Nephron progenitor cell (in vitro differentiated cells): ENCODE results near the gene EML3.
"Not testable (repeated sequence)": the region's sequence is repeated elsewhere in the genome, so short reads cannot be mapped to it uniquely, and the experiment has no call there.

ENCODE experiments used
- DNase-seq: peaks from one replicate; pipeline ENCODE4 v3.0.0; 2021
- H3K27ac Mint-ChIP-seq: 2 replicates; pipeline ENCODE4 v1.8.0; 2021; ENCODE audit warnings: mild to moderate bottlenecking, moderate library complexity, mixed read lengths
- H3K27me3 Mint-ChIP-seq: 2 replicates; pipeline ENCODE4 v1.8.0; 2021; ENCODE audit warnings: mild to moderate bottlenecking, low read depth, mixed read lengths; ENCODE audit not compliant: poor library complexity
- H3K36me3 Mint-ChIP-seq: 2 replicates; pipeline ENCODE4 v1.8.0; 2021; ENCODE audit warnings: low read depth, mixed read lengths
- H3K4me1 Mint-ChIP-seq: 2 replicates; pipeline ENCODE4 v1.8.0; 2021; ENCODE audit warnings: mixed read lengths
- H3K4me3 Mint-ChIP-seq: 2 replicates; pipeline ENCODE4 v1.8.0; 2021; ENCODE audit warnings: mild to moderate bottlenecking, moderate library complexity, mixed read lengths
- H3K9me3 Mint-ChIP-seq: 2 replicates; pipeline ENCODE4 v1.8.0; 2021; ENCODE audit warnings: mild to moderate bottlenecking, moderate library complexity, mixed read lengths
- CTCF ChIP-seq: fragments of 200-600 bp; sonication (generic); IDR thresholded peaks from 2 replicates; pipeline ENCODE4 v1.5.0; 2021; ENCODE audit warnings: antibody characterized with exemption

Gene EML3

DNA sequence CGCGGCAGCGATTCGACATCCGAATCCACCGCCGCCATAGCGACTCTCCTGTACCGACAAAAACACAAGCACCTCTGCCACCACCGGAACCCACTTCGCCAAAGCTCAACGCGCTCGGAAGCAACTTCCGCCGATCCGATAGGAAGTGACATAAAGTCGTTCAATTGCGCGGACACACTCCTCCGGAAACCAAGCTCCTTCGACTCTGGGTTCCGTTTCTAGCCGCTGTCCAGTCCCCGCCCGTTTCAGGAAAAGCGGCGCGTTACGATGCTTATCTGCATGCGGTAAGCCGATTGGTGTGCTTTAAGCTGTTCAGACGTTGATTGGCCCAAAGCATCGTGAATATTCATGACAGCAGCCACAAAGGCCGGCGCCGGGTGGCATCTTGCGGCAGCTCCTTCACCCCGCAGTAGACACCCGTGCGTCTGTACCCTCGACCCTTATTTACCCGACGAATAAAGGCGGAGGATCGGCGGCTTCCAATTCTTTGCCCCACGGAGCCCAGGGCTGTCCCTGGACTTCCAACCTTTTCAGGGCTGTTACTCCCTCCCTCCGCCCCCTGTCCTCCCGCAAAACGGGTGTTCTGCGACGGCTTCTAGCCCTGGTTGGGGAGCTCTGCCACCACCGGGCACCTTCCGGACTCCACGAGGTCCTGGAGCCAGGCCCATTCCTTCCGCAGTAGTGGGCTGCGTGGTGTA lies 21.0 kb downstream of the EML3 start, which contains the start of gene TUT1:
TUT1 (minus strand) TSS at position 76 of the 698 bp plus-strand sequence; CDS start at position 38, 38 bp downstream.
- peaks cover 39% of the 10 kb centered on the region for H3K4me1 Mint-ChIP-seq
- peak within 1 kb of the TSS; percentile 99 for H3K4me3 Mint-ChIP-seq
- peaks cover 32% of the 10 kb centered on the region for H3K36me3 Mint-ChIP-seq
- peak within 1 kb of the TSS; percentile 98 for H3K27ac Mint-ChIP-seq
- no peak for TF ChIP-seq CTCF
- peak; percentile 91 for DNase-seq
- no peaks in the 10 kb centered on the region for H3K27me3 Mint-ChIP-seq
- no peaks in the 10 kb centered on the region for H3K9me3 Mint-ChIP-seq

DNA sequence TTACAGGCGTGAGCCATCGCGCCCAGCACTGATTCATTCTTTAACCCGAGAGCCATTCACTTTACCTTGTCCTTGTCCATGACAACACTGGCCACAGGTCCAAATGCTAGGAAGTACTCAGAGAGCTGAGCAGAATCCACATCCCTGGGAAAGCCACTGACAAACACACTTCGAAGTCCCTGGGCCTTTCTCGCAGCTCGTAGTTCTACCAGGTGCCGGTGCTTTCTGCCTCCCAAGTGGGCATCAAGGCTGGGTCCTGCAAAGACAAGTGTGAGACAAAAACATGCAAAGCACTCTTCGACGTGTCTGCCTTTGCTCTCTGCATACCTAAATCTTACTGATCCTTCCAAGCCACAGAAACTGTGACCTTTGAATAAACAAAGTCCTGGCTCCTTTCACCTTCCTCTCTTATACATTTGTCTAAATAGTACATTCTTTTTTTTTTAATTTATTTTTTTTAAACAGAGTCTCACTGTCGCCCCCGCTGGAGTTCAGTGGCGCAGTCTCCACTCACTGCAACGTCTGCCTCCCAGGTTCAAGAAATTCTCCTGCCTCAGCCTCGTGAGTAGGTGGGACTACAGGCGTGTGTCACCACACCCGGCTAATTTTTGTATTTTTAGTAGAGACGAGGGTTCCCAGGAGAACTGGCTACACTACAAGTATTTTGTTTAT lies 23.5 kb downstream of the EML3 start:
- Mint-ChIP-seq H3K4me1 (peaks cover 39% of the 10 kb centered on the region), H3K27me3 (no peaks in the 10 kb centered on the region), H3K36me3 (peaks cover 23% of the 10 kb centered on the region), H3K9me3 (no peaks in the 10 kb centered on the region), H3K27ac (no peak overlapping the region), H3K4me3 (peak overlapping the region; percentile 99)
- TF ChIP-seq CTCF = peak; percentile 31
- DNase-seq = no peak

- not testable (repeated sequence) for DNase-seq, H3K27me3 Mint-ChIP-seq, H3K4me3 Mint-ChIP-seq, H3K27ac Mint-ChIP-seq, H3K9me3 Mint-ChIP-seq, H3K4me1 Mint-ChIP-seq
- peaks cover 44% of the 10 kb centered on the region for H3K36me3 Mint-ChIP-seq
Measured at GRCh38 chr11:62585356-62585755, 27.2 kb downstream of the EML3 start.

GRCh38 chr11:62581735-62582134 lies 30.8 kb downstream of the EML3 start:
- DNase-seq, H3K27ac Mint-ChIP-seq, H3K4me3 Mint-ChIP-seq, H3K27me3 Mint-ChIP-seq, H3K9me3 Mint-ChIP-seq, H3K4me1 Mint-ChIP-seq: not testable (repeated sequence)
- H3K36me3 Mint-ChIP-seq = peaks cover 61% of the 10 kb centered on the region

- H3K4me3 Mint-ChIP-seq = no peak overlapping the region
- no peaks in the 10 kb centered on the region for H3K9me3 Mint-ChIP-seq
- H3K4me1 Mint-ChIP-seq = peaks cover 4% of the 10 kb centered on the region
- TF ChIP-seq CTCF = no peak
- peak overlapping the region; percentile 82 for H3K27ac Mint-ChIP-seq
- DNase-seq = no peak
- peaks cover 63% of the 10 kb centered on the region for H3K36me3 Mint-ChIP-seq
- no peaks in the 10 kb centered on the region for H3K27me3 Mint-ChIP-seq
Measured at GRCh38 chr11:62580959-62581715, 31.4 kb downstream of the EML3 start.

- Mint-ChIP-seq H3K36me3 (peaks cover 54% of the 10 kb centered on the region), H3K9me3 (no peaks in the 10 kb centered on the region), H3K27me3 (no peaks in the 10 kb centered on the region), H3K4me1 (peaks cover 18% of the 10 kb centered on the region), H3K27ac (no peak overlapping the region), H3K4me3 (no peak overlapping the region)
- no peak for DNase-seq
- TF ChIP-seq CTCF = no peak
Measured at GRCh38 chr11:62579252-62579651, 33.3 kb downstream of the EML3 start.
